ENCODE data around the gene LMTK3. TPM values are rescaled to one million over a fixed set of nuclear protein-coding genes. Genes with fewer than 3 reads are reported as not detected.

LMTK3 gene
- total and polyA plus RNA-seq, 2 experiments from 2014 or later = 1.3 to 3.7 TPM

DNA sequence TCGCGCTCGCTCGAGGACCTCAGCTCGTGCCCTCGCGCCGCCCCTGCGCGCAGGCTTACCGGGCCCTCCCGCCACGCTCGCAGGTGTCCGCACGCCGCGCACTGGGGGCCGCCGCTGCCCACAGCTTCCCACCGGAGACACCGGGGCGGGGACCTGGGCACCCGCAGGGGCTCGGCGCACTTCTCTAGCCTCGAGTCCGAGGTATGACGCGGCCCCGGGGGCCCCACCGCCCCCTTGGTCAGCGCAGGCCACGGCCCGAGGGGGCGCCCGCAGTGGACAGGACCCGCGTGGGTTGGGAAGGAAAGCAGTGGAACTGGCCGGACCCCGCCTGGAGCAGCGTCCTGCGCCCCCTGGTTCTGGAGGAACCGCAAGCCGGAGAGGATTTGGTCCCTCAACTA is 67.9 kb downstream of the LMTK3 start:
- no peak for TF ChIP-seq CTCF (IDR thresholded peaks at IDR 0.05; ENCODE audit: poor library complexity)
- no peak overlapping the region for H3K27ac ChIP-seq
- H3K4me3 ChIP-seq = no peak overlapping the region
- H4K20me1 ChIP-seq (ENCODE audit: insufficient read depth, poor library complexity, severe bottlenecking) = no peaks in the 10 kb centered on the region
- H3K79me2 ChIP-seq = peaks cover 16% of the 10 kb centered on the region
- peaks cover 7% of the 10 kb centered on the region for H3K4me1 ChIP-seq (ENCODE audit: insufficient read depth)
- H3K27me3 ChIP-seq = peaks cover 7% of the 10 kb centered on the region
- 46% methylated on average over 37 of the region's 45 CpGs for WGBS (ENCODE audit: low lambda C conversion rate, missing lambda C conversion rate)
- H3K9me2 ChIP-seq (replicated peaks; ENCODE audit: insufficient read depth) = no peaks in the 10 kb centered on the region
- no peaks in the 10 kb centered on the region for H3K9me3 ChIP-seq (ENCODE audit: low read depth)
- DNase-seq (ENCODE audit: low spot score) = no peak
- no peaks in the 10 kb centered on the region for H3K36me3 ChIP-seq (replicated peaks; ENCODE audit: insufficient read depth, low read depth)
- peak overlapping the region; percentile 33 for H3K4me2 ChIP-seq
- no peak overlapping the region for H2AFZ ChIP-seq

GRCh38 chr19:48443256-48443655 is 68.4 kb downstream of the LMTK3 start:
- no peaks in the 10 kb centered on the region for H3K9me3 ChIP-seq (ENCODE audit: low read depth)
- WGBS (ENCODE audit: low lambda C conversion rate, missing lambda C conversion rate) = 70% methylated on average over 30 of the region's 60 CpGs
- no peak overlapping the region for H3K27ac ChIP-seq
- H3K4me1 ChIP-seq (ENCODE audit: insufficient read depth) = peaks cover 7% of the 10 kb centered on the region
- H3K79me2 ChIP-seq = peaks cover 14% of the 10 kb centered on the region
- H3K4me3 ChIP-seq = no peak overlapping the region
- peaks cover 7% of the 10 kb centered on the region for H3K27me3 ChIP-seq
- DNase-seq (ENCODE audit: low spot score) = no peak
- H2AFZ ChIP-seq = no peak overlapping the region
- peak overlapping the region; percentile 49 for H3K4me2 ChIP-seq
- no peaks in the 10 kb centered on the region for H3K36me3 ChIP-seq (replicated peaks; ENCODE audit: insufficient read depth, low read depth)
- TF ChIP-seq EZH2phosphoT487 (IDR thresholded peaks at IDR 0.05; ENCODE audit: low read depth, severe bottlenecking, unreplicated experiment) (no peak), CTCF (IDR thresholded peaks at IDR 0.05; ENCODE audit: poor library complexity) (no peak), EZH2 (IDR thresholded peaks at IDR 0.05; ENCODE audit: borderline replicate concordance) (no peak)
- no peaks in the 10 kb centered on the region for H4K20me1 ChIP-seq (ENCODE audit: insufficient read depth, poor library complexity, severe bottlenecking)
- H3K9me2 ChIP-seq (replicated peaks; ENCODE audit: insufficient read depth) = no peaks in the 10 kb centered on the region

- no peak for TF ChIP-seq CTCF (IDR thresholded peaks at IDR 0.05; ENCODE audit: poor library complexity)
- TF ChIP-seq EZH2phosphoT487 (IDR thresholded peaks at IDR 0.05; ENCODE audit: low read depth, severe bottlenecking, unreplicated experiment) = no peak
- TF ChIP-seq EZH2 (IDR thresholded peaks at IDR 0.05; ENCODE audit: borderline replicate concordance) = no peak
- no peak overlapping the region for H3K4me3 ChIP-seq
- no peaks in the 10 kb centered on the region for H3K9me2 ChIP-seq (replicated peaks; ENCODE audit: insufficient read depth)
- H3K27ac ChIP-seq = no peak overlapping the region
- H2AFZ ChIP-seq = no peak overlapping the region
- H3K36me3 ChIP-seq (replicated peaks; ENCODE audit: insufficient read depth, low read depth) = no peaks in the 10 kb centered on the region
- H3K4me2 ChIP-seq = no peak overlapping the region
- WGBS (ENCODE audit: low lambda C conversion rate, missing lambda C conversion rate) = 91% methylated on average over 33 of the region's 94 CpGs
- peaks cover 9% of the 10 kb centered on the region for H3K79me2 ChIP-seq
- H3K27me3 ChIP-seq = peaks cover 7% of the 10 kb centered on the region
- no peaks in the 10 kb centered on the region for H3K9me3 ChIP-seq (ENCODE audit: low read depth)
- peaks cover 7% of the 10 kb centered on the region for H3K4me1 ChIP-seq (ENCODE audit: insufficient read depth)
- DNase-seq (ENCODE audit: low spot score) = no peak
- no peaks in the 10 kb centered on the region for H4K20me1 ChIP-seq (ENCODE audit: insufficient read depth, poor library complexity, severe bottlenecking)
These were observed 69.3 kb downstream of the LMTK3 start for GRCh38 chr19:48442116-48443035.

Measured in hepatocyte (in vitro differentiated cells).